Adrenal gland (tissue), 5 donors: Measurements from ENCODE around the gene EYS.

ENCODE experiments used
- CTCF ChIP-seq, 6 experiments: fragments of 450-650 bp in 4 of 6; fragments of 200-600 bp in 2 of 6; sonication (generic) in 1 of 6; IDR thresholded peaks; 1 replicate in 5 of 6; 2 replicates in 1 of 6; pipeline versions ENCODE4 v1.5.1 to v1.8.0; 2016 to 2021; ENCODE audit warnings: antibody characterized with exemption in 6 of 6, mild to moderate bottlenecking in 2 of 6, moderate library complexity in 1 of 6
- POLR2A ChIP-seq, 2 donors: fragments of 450-650 bp; IDR thresholded peaks; one replicate each; pipeline ENCODE4 v1.6.1; 2017; ENCODE audit warnings: antibody characterized with exemption in 2 of 2, mild to moderate bottlenecking in 2 of 2, moderate library complexity in 1 of 2
- donor health status: DM: no; HTN: no; CAD: no.

DNA sequence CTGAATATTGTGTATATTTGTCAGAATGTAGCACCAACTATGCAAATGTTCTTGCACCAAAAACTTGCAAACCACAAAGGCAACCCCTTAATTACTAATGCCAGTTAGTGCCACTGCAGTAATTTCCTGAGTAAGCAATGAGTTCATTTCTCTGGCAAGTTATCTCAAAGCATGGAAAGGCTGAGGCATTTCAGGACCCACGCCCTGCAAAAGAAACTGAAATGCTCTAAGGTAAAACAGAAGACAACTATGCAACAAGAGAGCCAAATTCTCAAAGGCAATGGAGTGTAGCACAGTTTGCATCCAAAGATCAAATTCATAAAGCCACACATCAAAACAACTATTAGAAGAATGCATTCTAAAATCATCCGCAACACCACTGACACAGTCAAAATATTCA lies 994.4 kb downstream of the EYS start:
- no peak for TF ChIP-seq CTCF (IDR thresholded peaks at IDR 0.05)
- no peak for TF ChIP-seq POLR2A (IDR thresholded peaks at IDR 0.05)
